ENCODE data around the gene COA8. TPM values are rescaled to one million over a fixed set of nuclear protein-coding genes. Genes with fewer than 3 reads are reported as not detected.
A peak's percentile ranks its signal among the peaks of the same experiment; 100 is the strongest.

Gene COA8
- total RNA-seq, 4 donors from 2014 or later, result 25.9 to 50.4 (median 33.6) TPM

DNA sequence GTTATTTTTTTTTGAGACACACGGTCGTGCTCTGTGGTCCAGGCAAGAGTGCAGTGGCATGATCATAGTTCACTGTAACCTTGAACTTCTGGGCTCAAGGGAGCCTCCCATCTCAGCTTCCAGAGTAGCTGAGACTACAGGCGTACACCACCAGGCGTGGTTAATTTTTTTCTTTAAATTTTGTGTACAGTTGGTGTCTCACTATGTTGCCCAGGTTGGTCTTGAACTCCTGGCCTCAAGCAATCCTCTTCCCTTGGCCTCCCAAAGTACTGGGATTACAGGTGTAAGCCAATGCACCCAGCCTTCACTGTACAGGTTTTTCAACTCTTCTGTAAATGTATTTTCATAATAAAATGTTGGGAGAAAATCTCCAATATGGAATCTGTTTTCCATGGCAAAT is 60.5 kb downstream of the COA8 start:
- Histone ChIP-seq H3K4me3 (replicated peaks in 1 of 3) (no peak overlapping the region), H3K36me3 (no peaks in the 10 kb centered on the region), H3K9me3 (no peaks in the 10 kb centered on the region), H3K27ac (peak overlapping the region in 2 of 3 donors; percentile 62 to 99), H3K27me3 (no peaks in the 10 kb centered on the region), H3K4me1 (peaks cover 27 to 53% of the 10 kb centered on the region in 2 donors)
- no peak for DNase-seq
- intact Hi-C loops (cut with DNase I), result no loop called here
- 74 to 75% methylated on average over 4 of the region's 4 CpGs for WGBS, 2 donors
- TF ChIP-seq CTCF (IDR thresholded peaks at IDR 0.05), result no peak
- no peak for TF ChIP-seq POLR2A (IDR thresholded peaks at IDR 0.05)

- 26 to 47% methylated on average over 4 to 16 of the region's 16 CpGs for WGBS, 2 donors
These were observed 61.2 kb downstream of the COA8 start for GRCh38 chr14:103623883-103624482.

GRCh38 chr14:103624860-103625259 is 62.1 kb downstream of the COA8 start:
- Histone ChIP-seq H3K4me1 (peaks cover 27 to 57% of the 10 kb centered on the region in 2 donors), H3K4me3 (replicated peaks in 1 of 3) (no peak overlapping the region), H3K27me3 (no peaks in the 10 kb centered on the region), H3K36me3 (no peaks in the 10 kb centered on the region), H3K27ac (peak overlapping the region; percentile 76 to 99 (median 84)), H3K9me3 (no peaks in the 10 kb centered on the region)
- WGBS, 2 donors, result 14 to 35% methylated on average over 10 of the region's 10 CpGs
- TF ChIP-seq CTCF (IDR thresholded peaks at IDR 0.05) (no peak), POLR2A (IDR thresholded peaks at IDR 0.05) (no peak)
- intact Hi-C loops (cut with DNase I), result loop anchor here (5.0 kb wide), 1 partner anchor 48 kb away; no protein-coding TSS in a partner anchor
- peak; percentile 73 to 78 for DNase-seq

More at GRCh38 chr14:103623883-103624482, 61.2 kb downstream of the COA8 start:
- Histone ChIP-seq H3K4me3 (replicated peaks in 1 of 3) (no peak overlapping the region), H3K27me3 (no peaks in the 10 kb centered on the region), H3K4me1 (peaks cover 27 to 57% of the 10 kb centered on the region in 2 donors), H3K9me3 (no peaks in the 10 kb centered on the region), H3K36me3 (no peaks in the 10 kb centered on the region), H3K27ac (peak overlapping the region; percentile 62 to 99 (median 84))
- intact Hi-C loops (cut with DNase I), result no loop called here
- no peak for TF ChIP-seq POLR2A (IDR thresholded peaks at IDR 0.05)
- no peak for TF ChIP-seq CTCF (IDR thresholded peaks at IDR 0.05)
- peak; percentile 82 to 86 for DNase-seq

DNA sequence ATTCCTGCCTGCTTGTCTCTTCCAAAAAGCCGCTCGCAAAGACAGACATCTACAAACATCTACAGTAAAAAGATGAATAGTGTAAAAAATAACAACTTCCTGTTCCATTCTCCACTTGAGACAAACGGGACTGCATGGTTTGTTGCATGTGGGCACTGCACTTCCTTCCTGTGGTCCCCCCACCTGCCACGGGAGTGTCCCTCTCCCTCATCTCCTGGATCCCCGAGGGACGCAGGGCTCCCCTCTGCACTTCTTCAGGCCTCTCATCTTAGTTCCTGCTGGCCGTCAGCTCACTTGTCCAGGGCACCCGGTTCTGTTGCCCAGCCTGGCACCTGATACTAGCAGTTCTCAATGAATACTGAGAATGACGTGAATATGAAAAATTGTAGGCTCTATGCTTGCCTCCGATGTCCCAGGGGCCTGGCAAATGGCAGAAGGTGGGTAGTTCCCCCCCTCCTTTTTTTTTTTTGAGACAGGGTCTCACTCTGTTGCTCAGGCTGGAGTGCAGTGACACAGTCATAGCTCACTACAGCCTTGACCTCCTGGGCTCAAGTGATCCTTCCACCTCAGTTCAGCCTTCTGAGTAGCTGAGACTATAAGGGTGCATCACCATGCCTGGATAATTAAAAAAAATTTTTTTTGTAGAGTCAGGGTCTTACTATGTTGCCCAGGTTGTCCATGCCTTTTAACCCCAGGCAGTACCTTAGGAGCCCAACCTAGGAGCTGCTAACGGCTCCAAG is 62.8 kb downstream of the COA8 start:
- DNase-seq, result peak; percentile 22 to 24
- H3K27ac ChIP-seq, result peak overlapping the region; percentile 76 to 99 (median 84)
- no peaks in the 10 kb centered on the region for H3K9me3 ChIP-seq
- intact Hi-C loops (cut with DNase I), result loop anchor here (5.0 kb wide), 1 partner anchor 48 kb away; no protein-coding TSS in a partner anchor
- 51 to 54% methylated on average over 11 of the region's 11 CpGs for WGBS, 2 donors
- H3K4me1 ChIP-seq, result peaks cover 32 to 59% of the 10 kb centered on the region in 2 donors
- H3K36me3 ChIP-seq, result no peaks in the 10 kb centered on the region
- H3K27me3 ChIP-seq, result no peaks in the 10 kb centered on the region
- H3K4me3 ChIP-seq (replicated peaks in 1 of 3), result no peak overlapping the region
- no peak for TF ChIP-seq POLR2A (IDR thresholded peaks at IDR 0.05)
- no peak for TF ChIP-seq CTCF (IDR thresholded peaks at IDR 0.05)
